ENCODE results near the gene CD300LB.

GRCh38 chr17:74520016-74520434 is 11.2 kb downstream of the CD300LB start:
- TF ChIP-seq SUZ12 (IDR thresholded peaks at IDR 0.05), result no peak
- no peak for TF ChIP-seq HDGF (IDR thresholded peaks at IDR 0.05; ENCODE audit: borderline replicate concordance)
- no peak for TF ChIP-seq NFRKB (IDR thresholded peaks at IDR 0.05)

Measured in HEK293T (cell line).